H1 (cell line): ENCODE results near the gene NT5DC3. TPM values are rescaled to one million over a fixed set of nuclear protein-coding genes. Genes with fewer than 3 reads are reported as not detected.

Experiments
- CTCF ChIA-PET: fragments of 300-600 bp; sonication (Branson Sonifier 250); formaldehyde crosslinking; loops from one replicate; lab custom pipeline; 2021; ENCODE audit not compliant: partially characterized antibody; lab: Charles Lee
- POLR2A ChIA-PET: fragments of 300-600 bp; sonication (Branson Sonifier 250); formaldehyde crosslinking; loops from one replicate; lab custom pipeline; 2021; ENCODE audit warnings: inconsistent platforms; ENCODE audit not compliant: partially characterized antibody; lab: Charles Lee
- DNase-seq, 2 experiments: peaks; one replicate each; pipeline versions ENCODE4 v3.0.0 to v3.0.0-alpha.2; 2010 to 2022; ENCODE audit warnings: low spot score in 2 of 2, low read depth in 1 of 2, mixed read lengths in 1 of 2
- FAIRE-seq: peaks from 2 replicates; lab custom pipeline; 2011; peaks lifted over from hg19 to GRCh38; lab: Jason Lieb, UNC
- H2AFZ ChIP-seq: 2 replicates; pipeline ENCODE4 v1.8.1; 2012; ENCODE audit warnings: low read length, inconsistent platforms
- H2AK5ac ChIP-seq: 2 replicates; pipeline ENCODE4 v1.6.1; 2013; ENCODE audit warnings: low read depth, low read length
- H2BK120ac ChIP-seq: replicated peaks from 2 replicates; pipeline ENCODE3; 2013; ENCODE audit warnings: low read depth, low read length, inconsistent platforms
- H2BK12ac ChIP-seq: 2 replicates; pipeline ENCODE4 v1.6.1; 2013; ENCODE audit warnings: low read depth, low read length
- H2BK15ac ChIP-seq: 2 replicates; pipeline ENCODE4 v1.6.1; 2013; ENCODE audit warnings: low read length
- H2BK20ac ChIP-seq: 2 replicates; pipeline ENCODE4 v1.6.1; 2013; ENCODE audit warnings: low read length
- H2BK5ac ChIP-seq: 2 replicates; pipeline ENCODE4 v1.6.1; 2013; ENCODE audit warnings: low read depth, low read length
- H3K14ac ChIP-seq: 2 replicates; pipeline ENCODE4 v1.6.1; 2013; ENCODE audit warnings: inconsistent platforms; ENCODE audit not compliant: insufficient read length
- H3K18ac ChIP-seq: 2 replicates; pipeline ENCODE4 v1.6.1; 2013; ENCODE audit warnings: low read length; ENCODE audit errors: extremely low read depth
- H3K23ac ChIP-seq: 2 replicates; pipeline ENCODE4 v1.6.1; 2013; ENCODE audit warnings: inconsistent platforms; ENCODE audit not compliant: insufficient read length
- H3K23me2 ChIP-seq: 2 replicates; pipeline ENCODE4 v1.6.1; 2013; ENCODE audit warnings: low read depth, low read length
- H3K27ac ChIP-seq: 2 replicates; pipeline ENCODE4 v1.6.1; 2011; ENCODE audit warnings: low read depth, low read length, inconsistent platforms
- H3K27me3 ChIP-seq, 4 experiments: replicated peaks in 1 of 4; 1 replicate in 1 of 4; 2 replicates in 3 of 4; pipeline versions ENCODE4 v1.6.1 to v1.8.1; 2011 to 2013; ENCODE audit warnings: low read length in 3 of 4, mild to moderate bottlenecking in 3 of 4, inconsistent platforms in 2 of 4, mixed read lengths in 2 of 4, moderate library complexity in 1 of 4; ENCODE audit not compliant: control insufficient read depth in 3 of 4, insufficient read depth in 3 of 4; ENCODE audit errors: extremely low read depth in 1 of 4
- H3K36me3 ChIP-seq, 4 experiments: 2 replicates each; pipeline versions ENCODE4 v1.6.1 to v1.8.1; 2011 to 2013; ENCODE audit warnings: mild to moderate bottlenecking in 4 of 4, low read length in 3 of 4, moderate library complexity in 2 of 4, control low read depth in 1 of 4, inconsistent platforms in 1 of 4; ENCODE audit not compliant: insufficient read depth in 4 of 4, control insufficient read depth in 2 of 4
- H3K4ac ChIP-seq: replicated peaks from 2 replicates; pipeline ENCODE3; 2013; ENCODE audit warnings: low read length, low read depth, mixed read lengths, inconsistent platforms; ENCODE audit not compliant: insufficient read length
- H3K4me1 ChIP-seq, 4 experiments: replicated peaks in 1 of 4; 1 replicate in 1 of 4; 2 replicates in 3 of 4; pipeline versions ENCODE4 v1.6.1 to v1.8.1; 2011 to 2013; ENCODE audit warnings: low read length in 3 of 4, inconsistent platforms in 2 of 4, mixed read lengths in 1 of 4; ENCODE audit not compliant: insufficient read depth in 4 of 4, control insufficient read depth in 3 of 4
- H3K4me2 ChIP-seq, 2 experiments: 2 replicates each; pipeline versions ENCODE4 v1.6.1 to v1.8.1; 2011 to 2013; ENCODE audit warnings: low read depth in 2 of 2, low read length in 2 of 2, control low read depth in 1 of 2, inconsistent platforms in 1 of 2, mild to moderate bottlenecking in 1 of 2; ENCODE audit not compliant: insufficient read depth in 1 of 2
- H3K4me3 ChIP-seq, 4 experiments: fragments of 200-600, 300-600 bp in 1 of 4; sonication (generic), shearing (Covaris generic), sonication (Bioruptor Twin) in 1 of 4; 2 replicates each; pipeline versions ENCODE4 v1.5.1 to v1.8.1; 2011 to 2016; ENCODE audit warnings: low read length in 4 of 4, low read depth in 3 of 4, control low read depth in 2 of 4, inconsistent platforms in 2 of 4, mild to moderate bottlenecking in 2 of 4, mixed read lengths in 1 of 4, moderate library complexity in 1 of 4; ENCODE audit not compliant: insufficient read depth in 2 of 4; ENCODE audit errors: extremely low read depth in 1 of 4
- H3K56ac ChIP-seq: replicated peaks from 2 replicates; pipeline ENCODE3; 2013; ENCODE audit warnings: low read depth, mild to moderate bottlenecking, mixed read lengths, low read length, inconsistent platforms; ENCODE audit not compliant: insufficient read length
- H3K79me1 ChIP-seq: 2 replicates; pipeline ENCODE4 v1.6.1; 2013; ENCODE audit warnings: low read depth, low read length, control low read depth
- H3K79me2 ChIP-seq, 2 experiments: 2 replicates each; pipeline versions ENCODE4 v1.6.1 to v1.8.1; 2012 to 2013; ENCODE audit warnings: low read length in 2 of 2, mild to moderate bottlenecking in 2 of 2, inconsistent platforms in 1 of 2; ENCODE audit not compliant: insufficient read depth in 2 of 2, control insufficient read depth in 1 of 2
- H3K9ac ChIP-seq, 4 experiments: replicated peaks in 1 of 4; 1 replicate in 1 of 4; 2 replicates in 3 of 4; pipeline versions ENCODE4 v1.6.1 to v1.8.1; 2011 to 2013; ENCODE audit warnings: low read depth in 3 of 4, low read length in 3 of 4, control low read depth in 2 of 4, mild to moderate bottlenecking in 2 of 4, moderate library complexity in 2 of 4, inconsistent platforms in 1 of 4; ENCODE audit errors: extremely low read depth in 1 of 4
- H3K9me3 ChIP-seq, 2 experiments: 2 replicates each; pipeline versions ENCODE4 v1.6.1 to v1.8.1; 2012 to 2013; ENCODE audit warnings: mild to moderate bottlenecking in 2 of 2, moderate library complexity in 2 of 2, control low read depth in 1 of 2, inconsistent platforms in 1 of 2, low read depth in 1 of 2, low read length in 1 of 2, mixed read lengths in 1 of 2; ENCODE audit not compliant: insufficient read depth in 2 of 2
- H4K20me1 ChIP-seq, 2 experiments: replicated peaks in 1 of 2; 2 replicates each; pipeline versions ENCODE3 to v1.8.1; 2011 to 2013; ENCODE audit warnings: inconsistent platforms in 2 of 2, low read length in 2 of 2, mild to moderate bottlenecking in 1 of 2; ENCODE audit not compliant: insufficient read depth in 2 of 2, control insufficient read depth in 1 of 2
- H4K5ac ChIP-seq: 2 replicates; pipeline ENCODE4 v1.6.1; 2013; ENCODE audit warnings: low read length, low read depth, mixed read lengths, inconsistent platforms; ENCODE audit not compliant: insufficient read length
- H4K8ac ChIP-seq: 2 replicates; pipeline ENCODE4 v1.8.0; 2013; ENCODE audit warnings: mild to moderate bottlenecking, moderate library complexity, low read length, inconsistent platforms; ENCODE audit not compliant: insufficient read depth; ENCODE audit errors: extremely low read depth
- H4K91ac ChIP-seq: replicated peaks from 2 replicates; pipeline ENCODE3; 2013; ENCODE audit warnings: low read length, mixed read lengths, inconsistent platforms; ENCODE audit not compliant: insufficient read length
- ATF2 ChIP-seq: IDR thresholded peaks from 2 replicates; pipeline ENCODE4 v1.6.1; 2012; ENCODE audit warnings: low read length, inconsistent platforms
- BRCA1 ChIP-seq: IDR thresholded peaks from 2 replicates; pipeline ENCODE4 v1.6.1; 2012; ENCODE audit warnings: low read depth, low read length, improper control_type of control experiment
- CTBP2 ChIP-seq: IDR thresholded peaks from 2 replicates; pipeline ENCODE4 v1.7.0; 2011; ENCODE audit warnings: borderline replicate concordance, mild to moderate bottlenecking, moderate library complexity, mixed read lengths, low read length; ENCODE audit not compliant: insufficient read depth, insufficient read length
- EP300 ChIP-seq, 2 experiments: IDR thresholded peaks; 1 replicate in 1 of 2; 2 replicates in 1 of 2; pipeline ENCODE4 v1.6.1; 2011 to 2012; ENCODE audit warnings: low read depth in 2 of 2, low read length in 2 of 2, mild to moderate bottlenecking in 2 of 2, borderline replicate concordance in 1 of 2, inconsistent platforms in 1 of 2, moderate library complexity in 1 of 2
- JUND ChIP-seq: IDR thresholded peaks from 2 replicates; pipeline ENCODE4 v1.6.1; 2011; ENCODE audit warnings: mild to moderate bottlenecking, improper control_type of control experiment, low read length
- KDM5A ChIP-seq: fragments of 200-600 bp; IDR thresholded peaks from 2 replicates; pipeline ENCODE4 v1.7.1; 2012; ENCODE audit warnings: mild to moderate bottlenecking, low read length, inconsistent platforms, mixed read lengths
- PHF8 ChIP-seq: fragments of 200-600 bp; sonication (generic); conservative IDR thresholded peaks from 2 replicates; pipeline ENCODE4 v1.7.1; 2012; ENCODE audit warnings: low read depth, mild to moderate bottlenecking, inconsistent platforms, low read length, moderate library complexity
- SAP30 ChIP-seq: fragments of 300-600 bp; sonication (generic); IDR thresholded peaks from 2 replicates; pipeline ENCODE4 v1.7.1; 2012; ENCODE audit warnings: low read length, moderate library complexity, mild to moderate bottlenecking, inconsistent platforms; ENCODE audit not compliant: insufficient read depth, insufficient replicate concordance
- SIN3A ChIP-seq, 2 experiments: IDR thresholded peaks in 1 of 2; conservative IDR thresholded peaks in 1 of 2; 2 replicates each; pipeline ENCODE4 v1.6.1; 2011 to 2012; ENCODE audit warnings: low read length in 2 of 2, improper control_type of control experiment in 1 of 2, low read depth in 1 of 2, mild to moderate bottlenecking in 1 of 2
- SRF ChIP-seq: IDR thresholded peaks from 2 replicates; pipeline ENCODE4 v1.6.1; 2011; ENCODE audit warnings: mild to moderate bottlenecking, low read depth, low read length, moderate library complexity
- WGBS, 2 experiments: shearing (Covaris generic) in 1 of 2; methylation state at CpG; one replicate each; pipeline versions ENCODE4 v1.1.6 to v1.1.7; 2013 to 2015; ENCODE audit warnings: low lambda C conversion rate in 2 of 2, mixed read lengths in 2 of 2, inconsistent platforms in 1 of 2, low coverage in 1 of 2, missing lambda C conversion rate in 1 of 2; ENCODE audit not compliant: insufficient replicate concordance in 2 of 2, insufficient coverage in 1 of 2, insufficient read length in 1 of 2; ENCODE audit errors: extremely low coverage in 1 of 2, missing lambda C conversion rate in 1 of 2; 5-methylcytosine and 5-hydroxymethylcytosine counted together
- polyA plus RNA-seq, 7 experiments: library from polyadenylated mRNA; depleted of rRNA in 3 of 7; stranded (reverse) in 5 of 7; unstranded in 2 of 7; fragments of >200 nt in 5 of 7; fragments of 200-250 nt in 2 of 7; gene quantifications; 1 replicate in 5 of 7; 2 replicates in 1 of 7; 4 replicates in 1 of 7; pipeline versions ENCODE4 v1.2.1 to v1.2.3, GENCODE V29; 2011 to 2013; ENCODE audit warnings: missing spikeins in 2 of 7, mixed read lengths in 2 of 7
- total RNA-seq: library from RNA; stranded (reverse); fragmentation: NEBNext Ultra II Directional; extraction: Animal tissue kit (Norgen Biotek cat#: 25700); gene quantifications from 2 replicates; pipeline ENCODE4 v1.2.1, GENCODE V29; 2021

The NT5DC3 gene
- total and polyA plus RNA-seq, 2 of the 8 experiments (the other 6 are each of a cell fraction or from before 2014, with no cell fraction given), result 5.4 to 14.8 TPM

GRCh38 chr12:103809154-103809553, 31.9 kb downstream of the NT5DC3 start:
- Histone ChIP-seq H4K8ac (no peak overlapping the region), H3K9me3 (no peaks in the 10 kb centered on the region), H3K27ac (no peak overlapping the region), H3K4me2 (no peak overlapping the region), H3K4me1 (no peaks in the 10 kb centered on the region), H3K27me3 (no peaks in the 10 kb centered on the region), H2BK5ac (no peak overlapping the region), H3K4ac (no peak overlapping the region), H3K79me2 (no peaks in the 10 kb centered on the region), H2BK20ac (no peak overlapping the region), H4K91ac (no peak overlapping the region), H2AFZ (no peak overlapping the region), H3K23ac (no peak overlapping the region), H3K36me3 (peaks cover 0 to 8% (median 2%) of the 10 kb centered on the region in 4 experiments; a peak in 4 of 8 replicates), H3K9ac (no peak overlapping the region), H2BK120ac (no peak overlapping the region), H3K23me2 (no peaks in the 10 kb centered on the region), H2AK5ac (no peak overlapping the region), H3K14ac (no peak overlapping the region), H4K5ac (no peak overlapping the region), H4K20me1 (no peaks in the 10 kb centered on the region), H3K18ac (no peak overlapping the region), H2BK12ac (no peak overlapping the region), H3K56ac (no peak overlapping the region), H3K4me3 (no peak overlapping the region), H2BK15ac (no peak overlapping the region), H3K79me1 (no peaks in the 10 kb centered on the region)
- WGBS, 2 experiments, result 94% methylated on average over 4 of the region's 4 CpGs; no CpG with 5 or more reads in 1 of the 2 experiments
- FAIRE-seq (no peak), DNase-seq (no peak)
- POLR2A ChIA-PET, result interaction anchor here (0.9 kb wide), 1 partner anchor 14 kb away, joined by 3 read pairs; no protein-coding TSS in a partner anchor
- CTCF ChIA-PET, result interaction anchor here (0.6 to 1.7 kb wide), 3 partner anchors 25 to 178 kb away, joined by 3 to 6 read pairs (median 4); no protein-coding TSS in a partner anchor
- TF ChIP-seq PHF8, result no peak
- TF ChIP-seq SIN3A (conservative IDR thresholded peaks at IDR 0.05 in 1 of 2, IDR thresholded peaks at IDR 0.05 in 1 of 2; ENCODE audit: low read depth in 1 of 2, low read length in 2 of 2), result no peak
- TF ChIP-seq CTBP2, result no peak
- TF ChIP-seq EP300 (IDR thresholded peaks at IDR 0.05; ENCODE audit: borderline replicate concordance in 1 of 2, low read depth in 2 of 2, low read length in 2 of 2), result no peak
- TF ChIP-seq BRCA1, result no peak
- TF ChIP-seq SRF, result no peak
- TF ChIP-seq JUND, result no peak
- TF ChIP-seq SAP30, result no peak
- no peak for TF ChIP-seq KDM5A
- no peak for TF ChIP-seq ATF2
